ENCODE measurements around the gene KDM2A.

DNA sequence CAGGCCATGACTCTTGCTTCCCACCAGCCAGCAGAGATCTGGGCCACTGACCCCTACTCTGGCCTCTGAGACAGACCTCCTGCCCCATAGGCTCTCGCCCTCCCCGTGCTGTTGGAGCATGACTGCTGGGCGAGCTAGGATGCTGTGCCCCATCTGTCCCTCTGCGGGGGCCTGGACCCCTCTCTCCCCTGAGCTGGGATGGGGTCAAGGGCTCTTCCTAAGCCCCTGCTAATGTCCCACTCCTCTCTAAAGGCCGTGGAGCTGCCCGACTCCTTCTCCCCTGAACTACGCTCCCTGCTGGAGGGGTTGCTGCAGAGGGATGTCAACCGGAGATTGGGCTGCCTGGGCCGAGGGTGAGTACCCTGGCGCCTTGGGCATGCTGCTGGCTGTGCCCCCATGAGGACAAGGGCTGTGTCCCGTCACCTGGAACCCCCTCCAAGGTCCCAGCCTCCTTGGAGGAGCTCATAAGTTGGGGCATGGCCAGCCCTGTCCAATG is 163.9 kb downstream of the KDM2A start:
- TF ChIP-seq, protein P1, sequence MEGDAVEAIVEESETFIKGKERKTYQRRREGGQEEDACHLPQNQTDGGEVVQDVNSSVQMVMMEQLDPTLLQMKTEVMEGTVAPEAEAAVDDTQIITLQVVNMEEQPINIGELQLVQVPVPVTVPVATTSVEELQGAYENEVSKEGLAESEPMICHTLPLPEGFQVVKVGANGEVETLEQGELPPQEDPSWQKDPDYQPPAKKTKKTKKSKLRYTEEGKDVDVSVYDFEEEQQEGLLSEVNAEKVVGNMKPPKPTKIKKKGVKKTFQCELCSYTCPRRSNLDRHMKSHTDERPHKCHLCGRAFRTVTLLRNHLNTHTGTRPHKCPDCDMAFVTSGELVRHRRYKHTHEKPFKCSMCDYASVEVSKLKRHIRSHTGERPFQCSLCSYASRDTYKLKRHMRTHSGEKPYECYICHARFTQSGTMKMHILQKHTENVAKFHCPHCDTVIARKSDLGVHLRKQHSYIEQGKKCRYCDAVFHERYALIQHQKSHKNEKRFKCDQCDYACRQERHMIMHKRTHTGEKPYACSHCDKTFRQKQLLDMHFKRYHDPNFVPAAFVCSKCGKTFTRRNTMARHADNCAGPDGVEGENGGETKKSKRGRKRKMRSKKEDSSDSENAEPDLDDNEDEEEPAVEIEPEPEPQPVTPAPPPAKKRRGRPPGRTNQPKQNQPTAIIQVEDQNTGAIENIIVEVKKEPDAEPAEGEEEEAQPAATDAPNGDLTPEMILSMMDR (IDR thresholded peaks at IDR 0.05): no peak
- TF ChIP-seq POLR2AphosphoS5 (IDR thresholded peaks at IDR 0.05): no peak
